ENCODE measurements around the gene SOCS7.

GRCh38 chr17:38426441-38426840 is 74.8 kb downstream of the SOCS7 start:
- TF ChIP-seq CTCF (conservative IDR thresholded peaks at IDR 0.05; ENCODE audit: low read depth, low read length) (no peak), EZH2phosphoT487 (IDR thresholded peaks at IDR 0.05; ENCODE audit: borderline replicate concordance, low read length) (no peak), EZH2 (IDR thresholded peaks at IDR 0.05; ENCODE audit: low read length, unreplicated experiment) (no peak)

Data from PC-3 (cell line).